HepG2 (cell line): ENCODE measurements around the gene BABAM2. TPM values are rescaled to one million over a fixed set of nuclear protein-coding genes. Genes with fewer than 3 reads are reported as not detected.

Experiments used
- ATAC-seq: fragments of 200-7000 bp; cut with Tn5 transposase; 3 replicates; pipeline ENCODE4 v1.9.1; 2020; ENCODE audit warnings: mild to moderate bottlenecking, moderate library complexity
- BruUV-seq: library from RNA; stranded (reverse); fragments of 400-500 nt; replicated peaks from 2 replicates; lab custom pipeline; 2021; lab: Mats Ljungman, UMichigan
- CTCF ChIA-PET: fragments of 300-600 bp; formaldehyde crosslinking; extraction: SDS; loops from one replicate; lab custom pipeline; 2021; ENCODE audit warnings: low total read pairs, inconsistent platforms, low intra/inter-chr PET ratio; lab: Yijun Ruan, JAX
- POLR2A ChIA-PET: fragments of 350-600 bp; sonication (Branson Sonifier 250); formaldehyde crosslinking; loops from one replicate; lab custom pipeline; 2020; ENCODE audit warnings: antibody characterized with exemption, inconsistent platforms; lab: Yijun Ruan, JAX
- DNase-seq: peaks from one replicate; pipeline ENCODE4 v3.0.0-alpha.2; 2015; ENCODE audit warnings: low spot score
- FAIRE-seq: peaks from 3 replicates; lab custom pipeline; 2011; peaks lifted over from hg19 to GRCh38; lab: Jason Lieb, UNC
- H2AFZ ChIP-seq: one replicate; pipeline ENCODE4 v1.6.1; 2011; ENCODE audit warnings: low read length, inconsistent platforms
- H3K27ac ChIP-seq: fragments of 300-600 bp; 3 replicates; pipeline ENCODE4 v1.8.0; 2011; ENCODE audit warnings: mixed run types, mild to moderate bottlenecking, mixed read lengths, low read length, inconsistent platforms; ENCODE audit not compliant: insufficient read depth; ENCODE audit errors: extremely low read length
- H3K27me3 ChIP-seq, 2 experiments: fragments of 200-600 bp in 1 of 2; 2 replicates in 1 of 2; 3 replicates in 1 of 2; pipeline versions ENCODE4 v1.6.0 to v1.8.0; 2011; ENCODE audit warnings: low read length in 2 of 2, mild to moderate bottlenecking in 2 of 2, moderate library complexity in 2 of 2, inconsistent platforms in 1 of 2; ENCODE audit not compliant: insufficient read depth in 2 of 2, control insufficient read depth in 1 of 2
- H3K36me3 ChIP-seq, 2 experiments: fragments of 200-600 bp in 1 of 2; replicated peaks in 1 of 2; 2 replicates in 1 of 2; 3 replicates in 1 of 2; pipeline versions ENCODE4 v1.5.1 to v1.8.0; 2011; ENCODE audit warnings: low read length in 2 of 2, inconsistent platforms in 1 of 2; ENCODE audit not compliant: insufficient read depth in 2 of 2, control insufficient read depth in 1 of 2
- H3K4me1 ChIP-seq: 2 replicates; pipeline ENCODE4 v1.5.1; 2012; ENCODE audit warnings: low read length, inconsistent platforms; ENCODE audit not compliant: insufficient read depth
- H3K4me2 ChIP-seq: 2 replicates; pipeline ENCODE4 v1.6.0; 2011; ENCODE audit warnings: low read depth, low read length, inconsistent platforms
- H3K4me3 ChIP-seq, 3 experiments: fragments of 200-600 bp in 1 of 3; sonication (generic), shearing (Covaris generic) in 1 of 3; replicated peaks in 1 of 3; 2 replicates each; pipeline ENCODE4 v1.5.1; 2011 to 2016; ENCODE audit warnings: low read length in 3 of 3, inconsistent platforms in 2 of 3, low read depth in 2 of 3, mild to moderate bottlenecking in 2 of 3, control low read depth in 1 of 3, mixed read lengths in 1 of 3; ENCODE audit not compliant: insufficient read depth in 1 of 3
- H3K79me2 ChIP-seq: one replicate; pipeline ENCODE4 v1.6.1; 2011; ENCODE audit warnings: low read length, inconsistent platforms; ENCODE audit not compliant: insufficient read depth
- H3K9ac ChIP-seq: 2 replicates; pipeline ENCODE4 v1.6.0; 2011; ENCODE audit warnings: mild to moderate bottlenecking, low read depth, low read length, inconsistent platforms; ENCODE audit not compliant: insufficient read depth
- H3K9me3 ChIP-seq: 2 replicates; pipeline ENCODE4 v1.5.1; 2012; ENCODE audit warnings: mild to moderate bottlenecking, low read length
- H4K20me1 ChIP-seq: 2 replicates; pipeline ENCODE4 v1.6.0; 2011; ENCODE audit warnings: inconsistent platforms, mild to moderate bottlenecking, low read length, moderate library complexity; ENCODE audit not compliant: insufficient read depth
- KAT2B ChIP-seq: fragments of 150-350 bp; IDR thresholded peaks from 2 replicates; pipeline ENCODE4 v1.6.1; 2014; ENCODE audit warnings: low read depth, low read length, borderline replicate concordance
- LBX2 ChIP-seq: sonication (generic); formaldehyde crosslinking; IDR thresholded peaks from 2 replicates; pipeline ENCODE4 v1.5.0; 2020; ENCODE audit warnings: missing genetic modification reagents, mild to moderate bottlenecking, borderline replicate concordance
- MAFF ChIP-seq: IDR thresholded peaks from 2 replicates; pipeline ENCODE4 v1.6.1; 2011; ENCODE audit warnings: low read depth, low read length, improper control_type of control experiment
- MIER3 ChIP-seq: IDR thresholded peaks from 2 replicates; pipeline ENCODE4 v1.6.1; 2016; ENCODE audit warnings: missing compliant biosample characterization, borderline replicate concordance
- NFATC3 ChIP-seq: sonication (generic); formaldehyde crosslinking; IDR thresholded peaks from 2 replicates; pipeline ENCODE4 v1.5.1; 2020; ENCODE audit warnings: mild to moderate bottlenecking, missing genetic modification reagents
- NFIC ChIP-seq: IDR thresholded peaks from 2 replicates; pipeline ENCODE4 v1.6.1; 2012; ENCODE audit warnings: mild to moderate bottlenecking, low read length, inconsistent platforms
- PBX3 ChIP-seq: sonication (generic); formaldehyde crosslinking; IDR thresholded peaks from 2 replicates; pipeline ENCODE4 v1.8.1; 2023; ENCODE audit warnings: missing genetic modification reagents, inconsistent platforms, borderline replicate concordance
- ZBTB4 ChIP-seq: sonication (generic); formaldehyde crosslinking; IDR thresholded peaks from 2 replicates; pipeline ENCODE4 v1.4.0; 2020; ENCODE audit warnings: missing genetic modification reagents, mild to moderate bottlenecking, borderline replicate concordance
- ZNF12 ChIP-seq: sonication (generic); formaldehyde crosslinking; IDR thresholded peaks from 2 replicates; pipeline ENCODE4 v1.5.0; 2020; ENCODE audit warnings: missing genetic modification reagents
- ZNF576 ChIP-seq: sonication (generic); formaldehyde crosslinking; IDR thresholded peaks from 2 replicates; pipeline ENCODE4 v1.4.0; 2020; ENCODE audit warnings: mild to moderate bottlenecking, missing genetic modification reagents
- ZNF629 ChIP-seq: sonication (generic); formaldehyde crosslinking; conservative IDR thresholded peaks from 2 replicates; pipeline ENCODE4 v1.5.0; 2020; ENCODE audit warnings: missing genetic modification reagents
- WGBS: methylation state at CpG from one replicate; pipeline ENCODE4 v1.1.6; 2017; ENCODE audit warnings: low lambda C conversion rate; 5-methylcytosine and 5-hydroxymethylcytosine counted together
- in situ Hi-C: cut with HindIII; loops from 2 replicates; pipeline ENCODE4 v1.10.0; 2017; ENCODE audit warnings: low pct_unique_long_range_greater_than_20kb; ENCODE audit not compliant: extremely low pct_ligation_motif_present
- intact Hi-C: fragments of 100-400 bp; cut with micrococcal nuclease; formaldehyde crosslinking; loops from one replicate; pipeline ENCODE4 v1.10.0; 2022; ENCODE audit not compliant: unreplicated experiment
- polyA plus RNA-seq, 8 experiments: library from polyadenylated mRNA; depleted of rRNA in 3 of 8; stranded (reverse) in 7 of 8; unstranded in 1 of 8; fragments of >200 nt; fragmentation: Illumina TruSeq in 4 of 8; extraction: Trizol in 4 of 8; gene quantifications; 2 replicates each; pipeline versions ENCODE4 v1.2.1 to v1.2.3, GENCODE V29; 2011 to 2016; ENCODE audit warnings: low read depth in 4 of 8, missing spikeins in 1 of 8, mixed read lengths in 1 of 8; ENCODE audit not compliant: insufficient read depth in 1 of 8
- total RNA-seq, 5 experiments: library from RNA; depleted of rRNA; stranded (reverse); fragments of >200 nt; fragmentation: Illumina TruSeq; extraction: Trizol; gene quantifications; 2 replicates each; pipeline ENCODE4 v1.2.3, GENCODE V29; 2016; ENCODE audit warnings: low read depth in 1 of 5

The BABAM2 gene
- total and polyA plus RNA-seq, 2 of the 13 experiments (the other 11 are each of a cell fraction or from before 2014, with no cell fraction given) = 24.9 to 28.0 TPM

GRCh38 chr2:28009732-28010131, 119.2 kb downstream of the BABAM2 start:
- POLR2A ChIA-PET = interaction anchor here (0.8 kb wide), 1 partner anchor 119 kb away, joined by 3 read pairs; the partner anchor contains the start of genes BABAM2 and RBKS
- H3K79me2 ChIP-seq = no peaks in the 10 kb centered on the region
- TF ChIP-seq NFIC (no peak), ZNF629 (CRISPR knock-in tag) (no peak), KAT2B (no peak), PBX3 (CRISPR knock-in tag) (no peak)
- TF ChIP-seq, all 625 proteins: peak for 0
- Histone ChIP-seq H3K27me3 (no peaks in the 10 kb centered on the region), H3K27ac (no peak overlapping the region), H3K9me3 (no peaks in the 10 kb centered on the region), H4K20me1 (no peaks in the 10 kb centered on the region), H3K4me3 (no peak overlapping the region), H3K36me3 (no peaks in the 10 kb centered on the region), H3K9ac (no peak overlapping the region), H3K4me2 (no peak overlapping the region), H2AFZ (no peak overlapping the region), H3K4me1 (peaks cover 23% of the 10 kb centered on the region)
- ATAC-seq (no peak), DNase-seq (no peak), FAIRE-seq (no peak)
- intact Hi-C loops (loop anchor here (10.0 kb wide), 1 partner anchor 205 kb away; no protein-coding TSS in a partner anchor), in situ Hi-C loops (no loop called here)
- CTCF ChIA-PET = no interaction called here
- BruUV-seq = no TSS peak

GRCh38 chr2:28011322-28011737, 120.8 kb downstream of the BABAM2 start:
- Histone ChIP-seq H3K9ac (no peak overlapping the region), H3K4me2 (peak overlapping the region; percentile 48), H3K27me3 (no peaks in the 10 kb centered on the region), H3K4me3 (no peak overlapping the region; a peak in 1 of 6 replicates), H3K79me2 (no peaks in the 10 kb centered on the region), H3K9me3 (no peaks in the 10 kb centered on the region), H2AFZ (no peak overlapping the region), H4K20me1 (no peaks in the 10 kb centered on the region), H3K36me3 (no peaks in the 10 kb centered on the region), H3K4me1 (peaks cover 29% of the 10 kb centered on the region), H3K27ac (peak overlapping the region; percentile 34)
- intact Hi-C loops (no loop called here), in situ Hi-C loops (no loop called here)
- BruUV-seq = no TSS peak
- ATAC-seq (peak; percentile 90), DNase-seq (peak; percentile 76), FAIRE-seq (peak; percentile 56)
- POLR2A ChIA-PET = interaction anchor here (0.8 to 1.1 kb wide), 2 partner anchors 136 to 385 kb away, joined by 3 read pairs; no protein-coding TSS in a partner anchor
- CTCF ChIA-PET = no interaction called here
- 16% methylated on average over 3 of the region's 3 CpGs for WGBS
- TF ChIP-seq LBX2 (CRISPR knock-in tag) = no peak
- TF ChIP-seq NFATC3 (CRISPR knock-in tag) = no peak
- no peak for TF ChIP-seq ZNF12 (CRISPR knock-in tag)
- TF ChIP-seq ZBTB4 (CRISPR knock-in tag) = no peak
- no peak for TF ChIP-seq ZNF576
- TF ChIP-seq MAFF = no peak
- no peak for TF ChIP-seq MIER3 (CRISPR knock-in tag)
